ENCODE measurements around the gene FXYD6.

- TF ChIP-seq, protein P1, sequence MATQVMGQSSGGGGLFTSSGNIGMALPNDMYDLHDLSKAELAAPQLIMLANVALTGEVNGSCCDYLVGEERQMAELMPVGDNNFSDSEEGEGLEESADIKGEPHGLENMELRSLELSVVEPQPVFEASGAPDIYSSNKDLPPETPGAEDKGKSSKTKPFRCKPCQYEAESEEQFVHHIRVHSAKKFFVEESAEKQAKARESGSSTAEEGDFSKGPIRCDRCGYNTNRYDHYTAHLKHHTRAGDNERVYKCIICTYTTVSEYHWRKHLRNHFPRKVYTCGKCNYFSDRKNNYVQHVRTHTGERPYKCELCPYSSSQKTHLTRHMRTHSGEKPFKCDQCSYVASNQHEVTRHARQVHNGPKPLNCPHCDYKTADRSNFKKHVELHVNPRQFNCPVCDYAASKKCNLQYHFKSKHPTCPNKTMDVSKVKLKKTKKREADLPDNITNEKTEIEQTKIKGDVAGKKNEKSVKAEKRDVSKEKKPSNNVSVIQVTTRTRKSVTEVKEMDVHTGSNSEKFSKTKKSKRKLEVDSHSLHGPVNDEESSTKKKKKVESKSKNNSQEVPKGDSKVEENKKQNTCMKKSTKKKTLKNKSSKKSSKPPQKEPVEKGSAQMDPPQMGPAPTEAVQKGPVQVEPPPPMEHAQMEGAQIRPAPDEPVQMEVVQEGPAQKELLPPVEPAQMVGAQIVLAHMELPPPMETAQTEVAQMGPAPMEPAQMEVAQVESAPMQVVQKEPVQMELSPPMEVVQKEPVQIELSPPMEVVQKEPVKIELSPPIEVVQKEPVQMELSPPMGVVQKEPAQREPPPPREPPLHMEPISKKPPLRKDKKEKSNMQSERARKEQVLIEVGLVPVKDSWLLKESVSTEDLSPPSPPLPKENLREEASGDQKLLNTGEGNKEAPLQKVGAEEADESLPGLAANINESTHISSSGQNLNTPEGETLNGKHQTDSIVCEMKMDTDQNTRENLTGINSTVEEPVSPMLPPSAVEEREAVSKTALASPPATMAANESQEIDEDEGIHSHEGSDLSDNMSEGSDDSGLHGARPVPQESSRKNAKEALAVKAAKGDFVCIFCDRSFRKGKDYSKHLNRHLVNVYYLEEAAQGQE (IDR thresholded peaks at IDR 0.05; ENCODE audit: insufficient read depth in 1 of 2, low read depth in 2 of 2, low read length in 2 of 2), result no peak
- no peak for TF ChIP-seq SIN3A (IDR thresholded peaks at IDR 0.05; ENCODE audit: borderline replicate concordance, insufficient read depth, low read length)
- no peak for TF ChIP-seq TAF1 (IDR thresholded peaks at IDR 0.05; ENCODE audit: borderline replicate concordance, insufficient read depth, low read length)
These were observed 40.5 kb upstream of the FXYD6 start for GRCh38 chr11:117916956-117917355.
